NCI-H345 treated with DMSO at 0.1 percent for 48 hours (cell line): ENCODE results near the gene ENOPH1.

Experiments
- DNase-seq: peaks from one replicate; lab custom pipeline; 2025; ENCODE audit not compliant: unreplicated experiment; lab: John Stamatoyannopoulos, UW

The ENOPH1 gene

GRCh38 chr4:82508011-82508410, 77.6 kb downstream of the ENOPH1 start:
- DNase-seq: no peak

- DNase-seq: no peak
These were observed 78.5 kb downstream of the ENOPH1 start for GRCh38 chr4:82508806-82509428.

- no peak for DNase-seq
These were observed 79.8 kb downstream of the ENOPH1 start for GRCh38 chr4:82510216-82510615.
